Measurements from ENCODE around the gene CREBBP.

The CREBBP gene

GRCh38 chr16:3804426-3805016 is 76.0 kb downstream of the CREBBP start:
- Histone ChIP-seq H3K79me2 (ENCODE audit: insufficient read depth, low read depth) (peaks cover 76% of the 10 kb centered on the region), H3K36me3 (ENCODE audit: insufficient read depth) (no peaks in the 10 kb centered on the region), H3K27me3 (ENCODE audit: insufficient read depth, low read depth) (no peaks in the 10 kb centered on the region), H3K9ac (no peak overlapping the region), H2AFZ (ENCODE audit: low read depth) (no peak overlapping the region), H3K4me1 (ENCODE audit: low read depth, poor library complexity, severe bottlenecking) (no peaks in the 10 kb centered on the region), H3K4me2 (no peak overlapping the region), H3K27ac (no peak overlapping the region), H4K20me1 (ENCODE audit: insufficient read depth) (peaks cover 26% of the 10 kb centered on the region), H3K4me3 (IDR thresholded peaks at IDR 0.05; ENCODE audit: insufficient read depth, low read depth, low read length) (no peak overlapping the region)
- TF ChIP-seq, protein P1, sequence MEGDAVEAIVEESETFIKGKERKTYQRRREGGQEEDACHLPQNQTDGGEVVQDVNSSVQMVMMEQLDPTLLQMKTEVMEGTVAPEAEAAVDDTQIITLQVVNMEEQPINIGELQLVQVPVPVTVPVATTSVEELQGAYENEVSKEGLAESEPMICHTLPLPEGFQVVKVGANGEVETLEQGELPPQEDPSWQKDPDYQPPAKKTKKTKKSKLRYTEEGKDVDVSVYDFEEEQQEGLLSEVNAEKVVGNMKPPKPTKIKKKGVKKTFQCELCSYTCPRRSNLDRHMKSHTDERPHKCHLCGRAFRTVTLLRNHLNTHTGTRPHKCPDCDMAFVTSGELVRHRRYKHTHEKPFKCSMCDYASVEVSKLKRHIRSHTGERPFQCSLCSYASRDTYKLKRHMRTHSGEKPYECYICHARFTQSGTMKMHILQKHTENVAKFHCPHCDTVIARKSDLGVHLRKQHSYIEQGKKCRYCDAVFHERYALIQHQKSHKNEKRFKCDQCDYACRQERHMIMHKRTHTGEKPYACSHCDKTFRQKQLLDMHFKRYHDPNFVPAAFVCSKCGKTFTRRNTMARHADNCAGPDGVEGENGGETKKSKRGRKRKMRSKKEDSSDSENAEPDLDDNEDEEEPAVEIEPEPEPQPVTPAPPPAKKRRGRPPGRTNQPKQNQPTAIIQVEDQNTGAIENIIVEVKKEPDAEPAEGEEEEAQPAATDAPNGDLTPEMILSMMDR (conservative IDR thresholded peaks at IDR 0.05; ENCODE audit: low read depth, low read length), result no peak

DNA sequence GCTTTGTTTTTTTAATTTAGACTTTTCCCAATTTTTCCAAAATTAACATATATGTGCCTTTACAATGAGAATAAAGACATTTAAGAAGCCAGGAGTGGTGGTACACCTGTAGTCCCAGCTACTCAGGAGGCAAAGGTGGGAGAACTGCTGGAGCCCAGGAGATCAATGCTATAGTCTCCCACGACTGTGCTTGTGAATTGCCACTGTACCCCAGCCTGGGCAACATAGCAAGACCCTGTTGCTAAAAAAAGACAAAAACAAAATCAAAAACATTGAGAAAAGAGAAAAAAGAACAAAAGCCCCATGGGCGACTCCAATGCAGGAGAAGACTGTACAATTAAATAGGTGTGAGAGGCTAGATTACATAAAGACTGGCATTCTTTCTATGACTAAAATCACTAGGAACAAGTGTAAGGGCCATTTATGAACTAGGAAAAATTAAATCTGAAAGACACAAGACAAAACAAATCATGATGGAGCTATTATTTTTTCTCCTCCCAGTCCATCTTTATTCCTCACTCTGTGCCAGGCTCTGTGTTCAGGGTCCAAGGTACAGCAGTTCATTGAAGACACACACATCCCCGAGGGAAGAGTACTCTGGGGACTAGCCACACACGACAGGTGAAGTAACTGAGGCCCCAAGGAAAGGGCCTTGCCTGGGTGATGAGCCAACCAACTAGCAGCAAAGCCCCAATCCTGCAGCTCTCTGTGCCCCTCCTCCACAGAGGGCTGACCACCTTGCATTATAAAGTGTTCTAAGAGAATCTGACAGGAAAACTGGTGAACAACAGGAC is 79.8 kb downstream of the CREBBP start:
- H3K4me2 ChIP-seq, result no peak overlapping the region
- no peak overlapping the region for H3K9ac ChIP-seq
- TF ChIP-seq, protein P1 (conservative IDR thresholded peaks at IDR 0.05; ENCODE audit: low read depth, low read length), result no peak
- H3K27ac ChIP-seq, result no peak overlapping the region
- peaks cover 89% of the 10 kb centered on the region for H3K79me2 ChIP-seq (ENCODE audit: insufficient read depth, low read depth)
- H3K36me3 ChIP-seq (ENCODE audit: insufficient read depth), result no peaks in the 10 kb centered on the region
- H3K27me3 ChIP-seq (ENCODE audit: insufficient read depth, low read depth), result no peaks in the 10 kb centered on the region
- H2AFZ ChIP-seq (ENCODE audit: low read depth), result no peak overlapping the region
- H3K4me1 ChIP-seq (ENCODE audit: low read depth, poor library complexity, severe bottlenecking), result peaks cover 24% of the 10 kb centered on the region
- peaks cover 61% of the 10 kb centered on the region for H4K20me1 ChIP-seq (ENCODE audit: insufficient read depth)
- no peak overlapping the region for H3K4me3 ChIP-seq (IDR thresholded peaks at IDR 0.05; ENCODE audit: insufficient read depth, low read depth, low read length)

- TF ChIP-seq, protein P1 (conservative IDR thresholded peaks at IDR 0.05; ENCODE audit: low read depth, low read length), result no peak
- H3K27me3 ChIP-seq (ENCODE audit: insufficient read depth, low read depth), result no peaks in the 10 kb centered on the region
Observed at GRCh38 chr16:3800019-3800418, 80.5 kb downstream of the CREBBP start.

DNA sequence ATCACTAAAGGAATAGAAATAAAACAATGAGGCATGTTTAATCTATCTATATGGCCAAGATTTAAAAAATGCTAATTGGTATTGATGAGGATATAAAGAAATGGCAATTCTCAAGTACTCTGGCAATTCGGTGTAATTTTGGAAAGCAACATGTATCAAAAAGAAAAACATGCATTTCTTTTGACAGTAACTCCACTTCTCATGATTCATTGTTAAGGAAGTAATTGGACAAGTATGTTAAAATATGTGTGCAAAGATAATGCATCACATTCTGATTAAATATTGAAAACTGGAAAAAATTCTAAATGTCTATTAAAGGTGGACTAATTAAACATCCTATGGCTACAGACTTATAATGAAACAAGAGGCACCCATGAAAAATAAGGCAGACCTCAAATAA is 81.2 kb downstream of the CREBBP start:
- no peak overlapping the region for H3K4me3 ChIP-seq (IDR thresholded peaks at IDR 0.05; ENCODE audit: insufficient read depth, low read depth, low read length)

More at GRCh38 chr16:3800019-3800418, 80.5 kb downstream of the CREBBP start:
- Histone ChIP-seq H3K9ac (no peak overlapping the region), H3K4me1 (ENCODE audit: low read depth, poor library complexity, severe bottlenecking) (peaks cover 24% of the 10 kb centered on the region), H3K27ac (no peak overlapping the region), H3K36me3 (ENCODE audit: insufficient read depth) (no peaks in the 10 kb centered on the region), H4K20me1 (ENCODE audit: insufficient read depth) (peaks cover 63% of the 10 kb centered on the region), H3K4me3 (IDR thresholded peaks at IDR 0.05; ENCODE audit: insufficient read depth, low read depth, low read length) (no peak overlapping the region), H3K79me2 (ENCODE audit: insufficient read depth, low read depth) (peaks cover 86% of the 10 kb centered on the region), H3K4me2 (no peak overlapping the region), H2AFZ (ENCODE audit: low read depth) (no peak overlapping the region)

More for the DNA sequence above, 81.2 kb downstream of the CREBBP start:
- no peak overlapping the region for H3K9ac ChIP-seq
- TF ChIP-seq, protein P1 (conservative IDR thresholded peaks at IDR 0.05; ENCODE audit: low read depth, low read length), result no peak
- H3K27me3 ChIP-seq (ENCODE audit: insufficient read depth, low read depth), result no peaks in the 10 kb centered on the region
- H3K27ac ChIP-seq, result no peak overlapping the region
- no peaks in the 10 kb centered on the region for H3K36me3 ChIP-seq (ENCODE audit: insufficient read depth)
- H3K4me2 ChIP-seq, result no peak overlapping the region
- peaks cover 68% of the 10 kb centered on the region for H4K20me1 ChIP-seq (ENCODE audit: insufficient read depth)
- H3K4me1 ChIP-seq (ENCODE audit: low read depth, poor library complexity, severe bottlenecking), result peaks cover 24% of the 10 kb centered on the region
- H2AFZ ChIP-seq (ENCODE audit: low read depth), result no peak overlapping the region
- H3K79me2 ChIP-seq (ENCODE audit: insufficient read depth, low read depth), result peaks cover 85% of the 10 kb centered on the region
